ENCODE measurements around the gene COQ8B. TPM values are rescaled to one million over a fixed set of nuclear protein-coding genes. Genes with fewer than 3 reads are reported as not detected.
"Not testable (repeated sequence)": the region's sequence is repeated elsewhere in the genome, so short reads cannot be mapped to it uniquely, and the experiment has no call there.

Gene COQ8B
- 73.8 and 82.7 TPM in 2 replicates for total RNA-seq (2014; rRNA removed; shearing (Covaris generic))

DNA sequence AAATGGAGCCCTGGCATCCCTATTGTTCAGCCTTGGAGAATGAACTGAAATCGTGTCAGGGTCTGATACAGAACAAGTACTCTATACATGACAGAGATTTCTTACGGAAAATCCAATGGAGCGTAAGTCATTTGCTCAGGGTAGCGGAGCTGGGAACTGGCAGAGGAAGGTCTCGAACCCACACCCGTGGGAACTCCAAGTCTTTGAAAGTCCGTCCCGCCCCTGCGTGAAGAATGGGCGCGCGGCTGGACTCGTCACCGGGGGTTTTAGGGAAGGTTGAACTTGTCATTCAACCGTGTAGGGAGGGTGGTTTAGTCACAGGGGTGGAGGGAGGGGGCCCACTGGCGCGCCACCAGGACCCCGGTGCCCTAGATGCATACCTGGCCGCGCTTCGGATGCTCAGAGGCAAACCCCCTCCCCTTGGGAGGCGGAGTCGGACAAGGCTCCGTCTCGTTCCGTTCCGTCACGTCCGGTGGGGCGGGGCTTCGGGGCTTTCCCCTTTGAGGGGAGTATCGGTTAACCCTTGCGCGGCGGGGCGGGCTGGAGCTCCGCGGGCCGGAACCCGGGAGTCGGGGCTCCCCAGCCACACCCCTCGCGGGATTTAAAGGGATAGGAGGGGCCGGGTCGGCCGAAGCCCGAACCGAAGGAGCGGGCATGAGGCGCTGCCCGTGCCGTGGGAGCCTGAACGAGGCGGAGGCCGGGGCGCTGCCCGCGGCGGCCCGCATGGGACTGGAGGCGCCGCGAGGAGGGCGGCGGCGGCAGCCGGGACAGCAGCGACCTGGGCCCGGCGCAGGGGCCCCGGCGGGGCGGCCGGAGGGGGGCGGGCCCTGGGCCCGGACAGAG lies at the start of gene COQ8B, which contains the start of gene ITPKC:
TSS of gene COQ8B (minus strand) at position 405 of the 843 bp plus-strand sequence. CDS start 2,254 bp downstream, outside the sequence.
TSS of gene ITPKC (plus strand) at position 631 of the 843 bp plus-strand sequence. CDS start at position 655, 24 bp downstream.
- DNase-seq: peak; percentile 99
- Histone ChIP-seq H3K36me3 (replicated peaks; ENCODE audit: control insufficient read depth, insufficient read depth, low read length) (no peaks in the 10 kb centered on the region; the same call in 1 of the 2 replicates), H3K27me3 (ENCODE audit: control insufficient read depth, insufficient read depth, low read length) (no peaks in the 10 kb centered on the region), H3K4me3 (ENCODE audit: insufficient read depth, low read depth, low read length) (peak within 1 kb of the TSS; percentile 65)

DNA sequence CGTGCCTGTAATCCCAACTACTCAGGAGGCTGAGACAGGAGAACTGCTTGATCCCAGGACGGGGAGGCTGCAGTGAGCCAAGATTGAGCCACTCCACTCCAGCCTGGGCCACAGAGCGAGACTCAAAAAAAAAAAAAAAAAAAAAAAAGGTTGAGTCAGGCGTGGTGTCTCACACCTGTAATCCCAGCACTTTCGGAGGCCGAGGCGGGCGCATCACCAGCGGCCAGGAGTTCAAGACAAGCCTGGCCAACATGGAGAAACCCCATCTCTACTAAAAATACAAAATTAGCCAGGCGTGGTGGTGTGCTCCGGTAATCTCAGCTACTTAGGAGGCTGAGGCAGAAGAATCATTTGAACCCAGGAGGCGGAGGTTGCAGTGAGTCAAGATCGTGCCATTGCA lies 49.7 kb upstream of the COQ8B start:
- peaks cover 36% of the 10 kb centered on the region for H3K36me3 ChIP-seq (replicated peaks; ENCODE audit: control insufficient read depth, insufficient read depth, low read length)
- DNase-seq; H3K4me3 ChIP-seq (ENCODE audit: insufficient read depth, low read depth, low read length); H3K27me3 ChIP-seq (ENCODE audit: control insufficient read depth, insufficient read depth, low read length): not testable (repeated sequence)

DNA sequence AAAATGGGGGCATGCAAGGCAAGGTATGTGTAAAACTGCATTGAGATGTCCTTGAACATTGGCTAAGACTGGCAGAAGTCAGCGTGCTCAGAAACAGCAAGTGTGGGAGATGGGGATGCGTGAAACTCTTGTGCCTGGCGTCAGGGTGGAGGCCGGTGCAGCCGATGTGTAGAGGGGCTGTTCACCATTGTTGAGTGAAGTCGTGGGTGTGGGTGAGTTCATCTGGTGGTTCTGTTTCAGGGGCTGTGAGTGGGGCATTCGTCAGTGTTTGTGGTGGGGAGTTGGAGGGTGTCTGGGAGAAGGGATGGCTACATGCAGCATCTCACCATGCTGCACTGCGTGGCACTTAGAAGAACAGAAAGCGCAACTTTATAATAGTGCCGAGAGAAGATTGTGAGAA lies 47.3 kb upstream of the COQ8B start:
- Histone ChIP-seq H3K4me3 (ENCODE audit: insufficient read depth, low read depth, low read length) (no peak overlapping the region), H3K27me3 (ENCODE audit: control insufficient read depth, insufficient read depth, low read length) (no peaks in the 10 kb centered on the region), H3K36me3 (replicated peaks; ENCODE audit: control insufficient read depth, insufficient read depth, low read length) (peaks cover 56% of the 10 kb centered on the region)
- no peak for DNase-seq

DNA sequence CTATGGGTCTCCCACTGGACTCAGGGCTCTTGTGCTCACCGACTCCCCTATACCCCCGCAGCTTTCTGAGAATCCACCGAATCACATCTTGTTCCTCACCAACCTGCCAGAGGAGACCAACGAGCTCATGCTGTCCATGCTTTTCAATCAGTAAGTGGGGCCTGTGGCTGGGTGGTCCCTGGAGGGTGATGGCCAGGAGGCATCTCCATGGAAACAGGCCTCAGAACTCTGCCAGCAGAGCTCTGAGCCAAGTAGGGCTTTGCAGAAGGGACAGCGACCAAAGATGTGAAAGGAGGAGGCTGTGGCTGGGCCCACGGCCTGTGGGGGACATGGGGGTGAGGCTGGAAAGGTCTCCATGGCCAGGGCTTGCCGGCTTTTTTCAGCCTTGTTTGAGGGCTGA lies 46.8 kb upstream of the COQ8B start:
- DNase-seq: no peak
- peaks cover 56% of the 10 kb centered on the region for H3K36me3 ChIP-seq (replicated peaks; ENCODE audit: control insufficient read depth, insufficient read depth, low read length)

DNA sequence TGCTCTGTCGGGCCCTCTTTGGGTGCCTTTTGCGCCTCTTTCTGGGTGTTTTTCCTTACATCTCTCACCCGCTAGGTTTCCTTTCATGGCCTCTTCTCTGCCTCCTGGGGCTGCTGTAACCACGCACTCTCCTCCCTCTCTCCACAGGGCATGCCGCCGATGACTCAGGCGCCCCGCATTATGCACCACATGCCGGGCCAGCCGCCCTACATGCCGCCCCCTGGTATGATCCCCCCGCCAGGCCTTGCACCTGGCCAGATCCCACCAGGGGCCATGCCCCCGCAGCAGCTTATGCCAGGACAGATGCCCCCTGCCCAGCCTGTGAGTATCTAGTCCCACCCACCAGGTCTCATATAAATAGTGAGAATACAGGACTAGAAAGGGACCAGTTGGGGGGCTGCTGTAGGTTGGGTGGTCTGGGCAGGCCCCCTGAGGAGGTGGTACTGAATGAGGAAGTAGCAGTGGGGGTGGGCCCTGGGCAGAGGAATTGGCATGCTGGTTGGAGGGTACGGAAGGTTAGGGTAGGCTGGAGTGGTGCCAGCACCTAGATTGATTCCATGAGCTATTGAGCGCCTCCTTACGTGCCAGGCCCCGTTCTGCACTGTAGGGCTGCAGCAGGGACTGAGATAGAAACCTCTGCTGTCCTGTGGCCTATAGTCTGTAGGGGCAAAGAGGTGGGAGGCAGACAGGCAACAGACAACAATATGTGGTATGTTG lies 46.2 kb upstream of the COQ8B start:
- Histone ChIP-seq H3K4me3 (ENCODE audit: insufficient read depth, low read depth, low read length) (no peak overlapping the region), H3K36me3 (replicated peaks; ENCODE audit: control insufficient read depth, insufficient read depth, low read length) (peaks cover 60% of the 10 kb centered on the region), H3K27me3 (ENCODE audit: control insufficient read depth, insufficient read depth, low read length) (no peaks in the 10 kb centered on the region)
- DNase-seq: no peak

More for the DNA sequence above, 46.8 kb upstream of the COQ8B start:
- Histone ChIP-seq H3K27me3 (ENCODE audit: control insufficient read depth, insufficient read depth, low read length) (no peaks in the 10 kb centered on the region), H3K4me3 (ENCODE audit: insufficient read depth, low read depth, low read length) (no peak overlapping the region)

GRCh38 chr19:40759352-40759751 lies 42.7 kb upstream of the COQ8B start:
- Histone ChIP-seq H3K4me3 (ENCODE audit: insufficient read depth, low read depth, low read length) (no peak overlapping the region), H3K27me3 (ENCODE audit: control insufficient read depth, insufficient read depth, low read length) (no peaks in the 10 kb centered on the region), H3K36me3 (replicated peaks; ENCODE audit: control insufficient read depth, insufficient read depth, low read length) (peaks cover 77% of the 10 kb centered on the region)
- no peak for DNase-seq

- H3K27me3 ChIP-seq (ENCODE audit: control insufficient read depth, insufficient read depth, low read length): no peaks in the 10 kb centered on the region
- H3K36me3 ChIP-seq (replicated peaks; ENCODE audit: control insufficient read depth, insufficient read depth, low read length): peaks cover 71% of the 10 kb centered on the region
- H3K4me3 ChIP-seq (ENCODE audit: insufficient read depth, low read depth, low read length): no peak overlapping the region
- DNase-seq: no peak
Measured at GRCh38 chr19:40758491-40758890, 41.8 kb upstream of the COQ8B start.

DNA sequence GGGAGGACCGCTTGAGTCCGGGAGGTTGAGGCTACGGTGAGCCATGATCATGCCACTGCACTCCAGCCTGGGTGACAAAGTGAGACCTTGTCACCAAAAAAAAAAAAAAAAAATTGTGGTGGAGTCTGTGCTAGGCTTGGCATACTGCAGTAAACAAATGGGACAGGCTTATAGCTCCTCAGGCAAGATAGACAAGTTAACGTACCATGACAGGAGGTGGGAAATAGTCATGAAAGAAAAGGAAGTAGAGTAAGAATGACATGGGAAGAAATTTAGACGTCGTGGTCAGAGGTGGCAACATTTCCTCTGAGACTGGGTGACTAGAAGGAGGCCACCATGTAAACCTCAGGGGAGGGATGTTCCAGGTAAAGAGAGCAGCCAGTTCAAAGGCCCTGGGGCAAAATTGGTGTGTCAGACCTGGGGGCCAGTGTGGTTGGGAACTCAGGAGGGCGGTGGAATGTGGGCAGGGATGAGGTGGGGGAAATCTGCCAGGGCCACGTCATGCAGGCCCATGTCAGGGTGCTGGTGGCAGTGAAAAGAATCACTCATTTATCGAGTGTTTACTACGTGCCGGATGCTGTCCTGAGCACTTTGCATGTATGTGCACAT lies 39.9 kb upstream of the COQ8B start:
- no peak for DNase-seq
- H3K27me3 ChIP-seq (ENCODE audit: control insufficient read depth, insufficient read depth, low read length): no peaks in the 10 kb centered on the region
- H3K4me3 ChIP-seq (ENCODE audit: insufficient read depth, low read depth, low read length): no peak overlapping the region
- H3K36me3 ChIP-seq (replicated peaks; ENCODE audit: control insufficient read depth, insufficient read depth, low read length): peaks cover 55% of the 10 kb centered on the region

DNA sequence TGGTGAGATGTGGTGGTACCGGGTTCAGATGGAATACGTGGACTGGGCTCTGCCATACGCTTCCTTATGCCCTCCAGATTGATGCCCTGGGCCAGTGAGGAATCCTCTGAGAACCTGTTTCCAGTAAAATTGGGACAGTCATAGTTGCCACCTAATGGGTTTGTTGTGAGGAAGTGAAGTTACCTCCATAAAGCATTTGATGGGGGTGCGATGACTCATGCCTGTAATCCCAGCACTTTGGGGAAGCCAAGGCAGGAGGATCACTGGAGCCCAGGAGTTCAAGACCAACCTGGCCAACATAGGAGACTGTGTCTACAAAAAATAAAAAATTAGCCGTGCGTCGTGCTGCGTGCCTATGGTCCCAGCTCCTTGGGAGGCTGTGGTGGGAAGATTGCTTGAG lies 39.1 kb upstream of the COQ8B start:
- no peak for DNase-seq
- H3K36me3 ChIP-seq (replicated peaks; ENCODE audit: control insufficient read depth, insufficient read depth, low read length): peaks cover 50% of the 10 kb centered on the region
- no peak overlapping the region for H3K4me3 ChIP-seq (ENCODE audit: insufficient read depth, low read depth, low read length)

DNA sequence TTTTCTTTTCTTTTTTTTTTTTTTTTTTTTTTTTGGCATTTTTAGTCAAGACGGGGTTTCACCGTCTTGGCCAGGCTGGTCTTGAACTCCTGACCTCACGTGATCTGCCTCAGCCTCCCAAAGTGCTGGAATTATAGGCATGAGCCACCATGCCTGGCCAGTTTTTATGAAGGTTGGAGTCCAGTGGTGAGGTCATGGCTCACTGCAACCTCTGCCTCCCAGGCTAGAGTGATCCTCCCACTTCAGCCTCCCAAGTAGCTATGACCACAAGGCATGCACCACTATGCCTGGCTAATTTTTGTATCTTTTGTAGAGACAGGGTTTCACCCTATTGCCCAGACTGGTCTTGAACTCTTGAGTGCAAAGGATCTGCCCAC lies 38.5 kb upstream of the COQ8B start:
- DNase-seq: no peak
- Histone ChIP-seq H3K27me3 (ENCODE audit: control insufficient read depth, insufficient read depth, low read length) (no peaks in the 10 kb centered on the region), H3K36me3 (replicated peaks; ENCODE audit: control insufficient read depth, insufficient read depth, low read length) (peaks cover 45% of the 10 kb centered on the region), H3K4me3 (ENCODE audit: insufficient read depth, low read depth, low read length) (no peak overlapping the region)

More for the DNA sequence above, 39.1 kb upstream of the COQ8B start:
- no peaks in the 10 kb centered on the region for H3K27me3 ChIP-seq (ENCODE audit: control insufficient read depth, insufficient read depth, low read length)

- DNase-seq: no peak
- Histone ChIP-seq H3K4me3 (ENCODE audit: insufficient read depth, low read depth, low read length) (no peak overlapping the region), H3K27me3 (ENCODE audit: control insufficient read depth, insufficient read depth, low read length) (no peaks in the 10 kb centered on the region), H3K36me3 (replicated peaks; ENCODE audit: control insufficient read depth, insufficient read depth, low read length) (peaks cover 41% of the 10 kb centered on the region)
Measured at GRCh38 chr19:40754611-40755247, 38.0 kb upstream of the COQ8B start.

DNA sequence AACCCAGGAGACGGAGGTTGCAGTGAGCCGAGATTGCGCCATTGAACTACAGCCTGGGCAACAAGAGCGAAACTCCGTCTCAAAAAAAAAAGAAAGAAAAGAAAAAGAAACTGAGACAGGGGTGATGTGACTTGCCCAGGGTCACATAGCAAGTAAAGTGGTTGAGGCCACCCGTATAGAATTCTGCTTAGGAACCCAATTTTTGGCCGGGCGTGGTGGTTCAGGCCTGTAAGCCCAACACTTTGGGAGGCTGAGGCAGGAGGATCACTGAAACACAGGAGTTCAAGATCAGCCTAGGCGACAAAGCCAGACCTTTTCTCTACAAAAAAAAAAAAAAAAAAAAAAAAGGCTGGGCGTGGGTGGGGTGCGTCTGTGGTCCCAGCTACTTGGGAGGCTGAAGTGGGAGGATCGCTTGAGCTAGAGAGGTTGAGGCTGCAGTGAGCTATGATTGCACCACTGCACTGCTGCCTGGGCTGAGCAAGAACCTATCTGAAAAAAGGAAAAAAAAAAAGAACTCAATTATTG lies 35.6 kb upstream of the COQ8B start:
- DNase-seq: no peak
- H3K36me3 ChIP-seq (replicated peaks; ENCODE audit: control insufficient read depth, insufficient read depth, low read length): peaks cover 27% of the 10 kb centered on the region
- H3K27me3 ChIP-seq (ENCODE audit: control insufficient read depth, insufficient read depth, low read length): no peaks in the 10 kb centered on the region
- peak overlapping the region; percentile 70 for H3K4me3 ChIP-seq (ENCODE audit: insufficient read depth, low read depth, low read length)

DNA sequence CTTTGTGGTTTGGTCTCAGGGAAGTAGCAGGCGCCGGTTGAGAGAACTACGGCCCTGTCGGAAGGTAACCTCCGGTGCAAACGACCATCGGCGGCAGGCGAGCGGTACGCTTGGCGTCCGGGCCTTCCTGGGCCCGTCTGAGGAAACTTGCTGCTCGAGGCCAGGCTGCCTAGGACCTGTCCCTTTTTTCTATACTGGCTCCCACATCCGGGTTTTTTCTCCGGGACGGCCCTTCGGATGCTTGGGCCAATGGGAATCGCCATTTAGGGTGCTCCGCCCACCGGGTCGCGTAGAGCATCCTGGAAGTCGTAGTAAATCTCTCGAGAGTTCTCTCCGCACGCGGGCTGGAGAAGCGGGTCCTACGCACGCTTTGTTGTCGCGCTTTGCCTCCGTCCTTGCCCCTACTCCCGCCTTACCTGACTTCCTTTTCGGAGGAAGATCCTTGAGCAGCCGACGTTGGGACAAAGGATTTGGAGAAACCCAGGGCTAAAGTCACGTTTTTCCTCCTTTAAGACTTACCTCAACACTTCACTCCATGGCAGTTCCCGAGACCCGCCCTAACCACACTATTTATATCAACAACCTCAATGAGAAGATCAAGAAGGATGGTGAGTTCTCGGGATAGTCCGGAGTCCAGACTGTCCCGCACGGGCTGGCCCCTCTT lies 34.3 kb upstream of the COQ8B start, which contains the start of gene SNRPA:
TSS of gene SNRPA (plus strand) at position 330 of the 664 bp plus-strand sequence. CDS start at position 536, 206 bp downstream.
- DNase-seq: peak; percentile 97
- Histone ChIP-seq H3K27me3 (ENCODE audit: control insufficient read depth, insufficient read depth, low read length) (no peaks in the 10 kb centered on the region), H3K36me3 (replicated peaks; ENCODE audit: control insufficient read depth, insufficient read depth, low read length) (peaks cover 16% of the 10 kb centered on the region), H3K4me3 (ENCODE audit: insufficient read depth, low read depth, low read length) (peak within 1 kb of the TSS; percentile 70)

All from H7 (cell line).